ENCODE measurements around the gene LEF1.

Gene LEF1

GRCh38 chr4:108110450-108110849 lies 58.3 kb downstream of the LEF1 start:
- DNase-seq (ENCODE audit: low read depth) = no peak

DNA sequence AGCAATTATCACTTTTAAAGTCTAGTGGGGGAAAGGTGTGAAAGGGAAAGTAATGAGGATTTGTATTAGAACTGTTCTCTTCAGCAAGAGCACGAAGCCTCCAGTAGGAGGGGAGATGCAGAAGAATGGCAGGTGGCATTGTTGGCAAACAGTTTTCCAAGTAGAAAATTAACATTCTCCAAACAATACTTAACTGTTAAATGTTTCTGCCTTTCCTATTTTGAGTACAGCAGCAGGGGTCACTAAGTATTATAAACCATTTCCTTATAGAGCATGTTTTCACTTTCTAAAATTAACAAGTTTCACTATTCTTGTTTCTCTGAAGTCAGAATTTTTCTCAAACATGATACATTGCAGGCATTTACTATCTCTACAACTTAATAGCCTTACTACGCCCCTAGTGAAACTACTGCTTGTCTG lies 58.7 kb downstream of the LEF1 start:
- no peak for DNase-seq (ENCODE audit: low read depth)

DNA sequence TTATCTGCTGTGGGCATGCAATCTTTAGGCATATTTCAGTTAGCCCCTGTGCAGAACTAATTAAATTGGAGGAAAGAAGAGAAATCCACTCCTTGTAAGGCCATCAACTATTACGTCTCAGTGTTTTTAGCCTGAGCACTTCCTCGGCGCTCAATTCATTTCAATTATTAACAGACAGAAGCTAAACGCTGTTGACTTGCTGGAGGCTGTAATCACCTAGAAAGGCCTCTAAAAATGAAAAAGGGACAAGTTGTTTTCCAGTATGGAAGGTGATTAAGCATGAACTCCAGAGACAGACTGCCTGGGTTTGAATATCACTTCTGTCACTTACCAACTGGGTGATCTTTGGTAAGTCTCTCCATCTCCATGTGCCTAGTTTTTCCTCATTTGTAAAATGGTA lies 59.6 kb downstream of the LEF1 start:
- DNase-seq (ENCODE audit: low read depth) = no peak

GRCh38 chr4:108107729-108108382 lies 60.9 kb downstream of the LEF1 start:
- DNase-seq (ENCODE audit: low read depth) = no peak

DNA sequence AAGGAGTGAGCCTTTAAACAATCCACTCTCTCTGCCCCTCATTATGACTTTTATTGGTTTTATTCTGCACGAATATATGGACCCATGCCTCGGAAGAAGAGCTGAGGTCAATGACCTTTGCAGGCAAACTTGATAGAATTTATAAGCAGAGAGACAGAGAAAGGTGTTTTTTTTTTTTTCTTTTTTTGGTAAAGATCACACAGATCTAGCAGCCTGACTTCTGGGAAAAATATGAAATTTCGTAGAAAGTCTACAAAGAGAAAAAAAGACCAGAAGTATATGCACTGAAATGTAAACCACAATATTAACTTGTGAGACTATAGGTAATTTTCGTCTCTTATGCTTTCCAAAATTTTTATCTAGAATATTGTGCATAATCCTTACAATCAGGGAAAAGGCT lies 61.6 kb downstream of the LEF1 start:
- DNase-seq (ENCODE audit: low read depth) = no peak

DNA sequence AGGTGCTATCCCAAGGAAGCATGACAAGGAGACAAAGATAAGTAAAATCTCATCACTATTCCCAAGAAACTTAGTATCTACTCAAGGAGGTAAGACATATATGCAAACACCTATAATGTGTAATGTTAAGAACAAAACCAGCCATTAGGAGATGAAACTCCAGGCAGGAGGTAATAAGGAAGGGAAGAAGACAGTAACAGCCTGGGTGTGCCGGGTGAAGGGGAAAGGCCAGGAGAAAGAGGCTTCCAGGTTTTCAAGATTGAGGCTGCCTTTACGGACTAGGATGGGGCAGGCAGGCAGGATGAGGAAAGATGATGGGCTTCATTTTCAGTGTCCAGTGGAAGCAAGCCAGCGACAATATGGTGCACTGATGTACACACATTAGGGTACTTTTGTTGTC lies 62.5 kb downstream of the LEF1 start:
- DNase-seq (ENCODE audit: low read depth) = no peak

GRCh38 chr4:108103099-108103862 lies 65.5 kb downstream of the LEF1 start:
- DNase-seq (ENCODE audit: low read depth) = no peak

DNA sequence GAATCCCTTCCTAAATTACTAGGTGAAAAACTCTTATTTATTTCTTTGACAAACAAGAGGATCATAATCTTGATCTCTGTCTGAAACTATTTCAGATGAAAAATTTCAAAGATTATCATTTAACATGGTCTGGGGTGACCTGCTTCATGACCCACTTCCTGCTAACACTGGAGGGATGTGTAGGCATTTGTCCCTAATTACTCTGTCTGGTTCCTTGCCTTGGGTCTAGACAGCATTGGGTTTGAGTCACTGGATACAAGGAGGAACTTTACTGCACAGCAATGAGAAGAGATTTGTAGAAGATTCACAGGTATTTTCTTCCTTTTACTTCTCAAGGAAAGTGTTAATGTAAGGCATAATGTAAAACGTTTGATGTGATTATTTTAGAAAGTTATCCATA lies 67.9 kb downstream of the LEF1 start:
- DNase-seq (ENCODE audit: low read depth) = no peak

- DNase-seq (ENCODE audit: low read depth) = no peak
These were observed 68.9 kb downstream of the LEF1 start for GRCh38 chr4:108099838-108100237.

- no peak for DNase-seq (ENCODE audit: low read depth)
These were observed 70.7 kb downstream of the LEF1 start for GRCh38 chr4:108097990-108098553.

DNA sequence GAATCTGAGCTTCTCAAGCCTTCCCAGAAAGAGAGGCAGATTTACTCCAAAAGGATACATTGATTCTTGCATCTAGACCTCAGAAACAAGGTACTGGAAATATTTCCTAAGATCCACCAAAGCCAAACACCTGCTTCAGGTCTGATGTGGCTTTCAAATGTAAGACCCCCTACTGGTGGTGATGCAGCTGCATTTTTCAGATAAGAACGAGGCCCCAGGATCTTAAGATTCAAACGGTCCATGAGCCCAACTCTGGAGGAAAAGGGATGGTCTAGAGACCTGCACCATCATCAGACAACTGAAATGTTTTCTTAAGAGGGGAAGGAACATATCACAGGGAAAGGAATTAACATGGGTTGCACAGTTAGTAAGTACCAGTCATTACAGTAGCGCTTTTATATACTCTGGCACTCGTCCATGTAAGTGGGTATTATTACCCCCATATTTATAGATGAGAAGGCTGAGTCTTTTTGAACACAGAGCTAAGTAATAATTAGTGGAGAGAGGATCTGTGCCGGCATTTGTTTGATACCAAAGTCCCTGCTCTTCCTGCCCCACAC lies 73.7 kb downstream of the LEF1 start:
- DNase-seq (ENCODE audit: low read depth) = no peak

DNA sequence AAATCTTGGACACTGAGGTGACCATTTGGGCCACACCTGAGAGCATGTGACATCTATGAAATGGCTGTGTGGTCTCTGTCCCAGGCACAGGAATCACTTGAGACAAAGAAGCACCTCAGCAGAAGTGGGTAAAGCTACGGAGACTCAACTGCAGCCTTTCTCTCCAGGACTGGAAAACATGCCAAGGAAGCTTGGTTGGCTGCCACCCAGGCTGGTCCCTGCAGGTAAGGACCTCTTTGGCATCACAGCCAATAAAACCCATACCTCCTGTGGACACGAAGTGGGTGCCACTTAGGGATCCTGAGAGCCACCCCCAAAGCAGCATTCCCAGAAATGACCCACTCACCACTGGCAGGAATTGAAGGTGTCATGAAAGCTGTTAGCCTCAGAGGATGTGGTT lies 74.6 kb downstream of the LEF1 start:
- no peak for DNase-seq (ENCODE audit: low read depth)

- no peak for DNase-seq (ENCODE audit: low read depth)
These were observed 76.4 kb downstream of the LEF1 start for GRCh38 chr4:108092288-108092687.

GRCh38 chr4:108087293-108087967 lies 81.3 kb downstream of the LEF1 start:
- no peak for DNase-seq (ENCODE audit: low read depth)

DNA sequence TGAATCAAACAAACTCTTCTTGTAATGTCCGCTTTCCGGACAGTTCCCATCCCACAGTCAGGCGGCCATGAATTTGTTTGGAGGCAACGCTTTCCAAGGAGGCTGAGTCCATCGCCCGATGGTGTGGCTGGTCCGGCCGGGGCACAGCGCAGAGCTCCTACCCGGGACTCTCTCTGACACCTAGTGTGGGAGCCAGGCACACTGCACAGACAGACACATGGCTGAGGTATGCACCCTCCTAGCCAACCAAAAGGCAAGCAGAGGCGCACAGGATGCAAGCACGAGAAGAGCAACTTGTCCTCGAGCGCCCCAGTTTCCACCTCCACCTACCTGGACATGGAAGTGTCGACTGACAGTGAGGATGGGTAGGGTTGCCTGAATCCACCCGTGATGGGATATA lies 87.5 kb downstream of the LEF1 start:
- DNase-seq (ENCODE audit: low read depth) = no peak

GRCh38 chr4:108080747-108081146 lies 88.0 kb downstream of the LEF1 start:
- DNase-seq (ENCODE audit: low read depth) = no peak

GRCh38 chr4:108078024-108078733 lies 90.6 kb downstream of the LEF1 start:
- no peak for DNase-seq (ENCODE audit: low read depth)

- no peak for DNase-seq (ENCODE audit: low read depth)
These were observed 96.4 kb downstream of the LEF1 start for GRCh38 chr4:108072300-108072699.

GRCh38 chr4:108070775-108071174 lies 98.0 kb downstream of the LEF1 start:
- no peak for DNase-seq (ENCODE audit: low read depth)

DNA sequence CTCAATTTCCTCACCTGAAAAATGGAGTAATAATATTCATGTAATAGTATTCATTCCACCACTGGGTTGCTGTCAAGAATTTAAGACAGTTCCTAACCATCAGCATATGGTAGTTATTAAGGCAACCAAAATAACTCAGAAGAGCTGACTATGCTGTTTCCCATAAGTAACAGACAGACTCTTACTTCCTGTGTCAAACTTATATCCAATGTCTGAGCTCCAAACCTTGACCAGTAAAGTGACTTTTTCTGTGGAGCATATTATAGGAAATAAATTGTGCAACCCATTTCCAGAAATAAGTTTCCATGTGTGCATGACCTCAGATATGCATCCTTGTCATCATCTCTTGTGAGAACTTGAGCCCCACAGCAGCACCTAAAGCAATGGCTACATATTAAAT lies 100.3 kb downstream of the LEF1 start:
- DNase-seq (ENCODE audit: low read depth) = peak; percentile 22

DNA sequence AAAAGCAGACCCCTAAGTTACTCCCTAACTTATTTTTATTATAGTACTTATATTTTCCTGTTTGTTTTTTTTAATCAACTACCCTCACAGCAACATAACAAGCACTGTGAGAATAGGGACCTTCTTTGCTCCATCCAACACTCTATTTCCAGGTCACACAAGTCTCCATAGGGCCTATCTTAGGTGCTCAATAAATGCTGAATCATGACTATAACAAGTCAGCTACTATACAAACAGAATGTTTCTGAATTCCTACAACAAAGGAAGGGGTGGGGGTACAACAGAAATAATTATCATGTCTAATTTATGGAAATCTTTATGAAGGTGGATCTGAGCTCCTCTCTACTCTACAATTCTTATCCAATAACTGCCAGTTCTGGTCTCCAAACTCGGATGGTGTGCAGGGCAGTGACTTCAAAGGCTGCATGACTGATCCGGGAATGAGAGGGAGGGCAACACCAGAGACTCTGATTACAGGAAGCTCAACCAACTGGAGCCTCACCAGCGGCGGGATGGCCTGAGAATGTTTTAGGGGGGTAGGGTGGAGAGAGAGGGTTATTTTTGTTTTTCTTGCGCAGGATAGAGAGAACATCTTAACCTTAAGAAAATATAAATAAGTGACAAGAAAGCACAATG lies 107.9 kb downstream of the LEF1 start:
- no peak for DNase-seq (ENCODE audit: low read depth)
